Nephron (organoid): Measurements from ENCODE around the gene HOMER2.

Source experiments
- H3K27ac Mint-ChIP-seq, 3 experiments: 2 replicates each; pipeline ENCODE4 v1.8.0; 2020; ENCODE audit warnings: mixed read lengths in 3 of 3, mild to moderate bottlenecking in 2 of 3, moderate library complexity in 1 of 3
- H3K27me3 Mint-ChIP-seq: 2 replicates; pipeline ENCODE4 v1.8.0; 2021; ENCODE audit warnings: low read depth, mild to moderate bottlenecking, moderate library complexity, mixed read lengths
- H3K36me3 Mint-ChIP-seq: 2 replicates; pipeline ENCODE4 v1.8.0; 2020; ENCODE audit warnings: low read depth, mixed read lengths
- H3K4me1 Mint-ChIP-seq: 2 replicates; pipeline ENCODE4 v1.8.0; 2020; ENCODE audit warnings: mixed read lengths
- H3K4me3 Mint-ChIP-seq, 3 experiments: 2 replicates each; pipeline ENCODE4 v1.8.0; 2020; ENCODE audit warnings: mild to moderate bottlenecking in 3 of 3, mixed read lengths in 3 of 3, moderate library complexity in 2 of 3
- H3K9me3 Mint-ChIP-seq: 2 replicates; pipeline ENCODE4 v1.8.0; 2020; ENCODE audit warnings: mixed read lengths
- CTCF ChIP-seq, 3 experiments: fragments of 200-600 bp; sonication (generic); IDR thresholded peaks; one replicate each; pipeline ENCODE4 v1.5.0; 2021; ENCODE audit warnings: antibody characterized with exemption in 3 of 3; ENCODE audit not compliant: unreplicated experiment in 3 of 3

HOMER2 gene

DNA sequence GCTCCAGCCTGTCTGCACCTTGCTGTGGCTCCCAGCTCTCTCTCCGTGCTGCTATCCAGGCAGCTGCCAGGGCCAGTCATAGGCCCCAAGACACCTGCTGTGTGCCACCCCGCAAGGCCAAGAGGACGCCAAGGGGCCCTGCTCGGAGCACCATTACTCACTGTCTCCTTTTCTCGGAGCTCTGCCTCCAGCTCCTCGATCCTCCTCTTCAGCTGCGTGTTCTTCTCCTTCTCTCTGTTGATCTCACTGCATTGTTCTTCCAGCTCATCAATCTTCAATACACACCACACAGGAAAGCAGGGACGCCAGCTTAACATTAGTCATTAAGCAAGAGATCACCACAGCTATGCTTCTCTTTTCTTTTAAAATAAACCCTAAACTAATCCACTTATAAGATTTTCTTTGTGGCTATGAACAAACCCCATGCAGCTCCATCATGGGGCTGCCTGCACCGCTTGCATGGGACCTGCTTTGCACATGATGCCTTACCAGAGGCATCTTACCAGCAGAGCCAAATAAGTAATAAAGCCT, 100.5 kb downstream of the HOMER2 start:
- no peak for TF ChIP-seq CTCF (IDR thresholded peaks at IDR 0.05; ENCODE audit: unreplicated experiment in 3 of 3)
- Mint-ChIP-seq H3K27ac (no peak overlapping the region), H3K9me3 (no peaks in the 10 kb centered on the region), H3K4me1 (peaks cover 28% of the 10 kb centered on the region), H3K36me3 (no peaks in the 10 kb centered on the region), H3K4me3 (no peak overlapping the region), H3K27me3 (peaks cover 8% of the 10 kb centered on the region)

- TF ChIP-seq CTCF (IDR thresholded peaks at IDR 0.05; ENCODE audit: unreplicated experiment in 3 of 3): no peak
- Mint-ChIP-seq H3K9me3 (no peaks in the 10 kb centered on the region), H3K36me3 (no peaks in the 10 kb centered on the region), H3K27ac (no peak overlapping the region), H3K27me3 (peaks cover 8% of the 10 kb centered on the region), H3K4me1 (peaks cover 28% of the 10 kb centered on the region), H3K4me3 (no peak overlapping the region)
These were observed 101.1 kb downstream of the HOMER2 start for GRCh38 chr15:82851306-82851850.

GRCh38 chr15:82850731-82851130, 101.8 kb downstream of the HOMER2 start:
- Mint-ChIP-seq H3K36me3 (no peaks in the 10 kb centered on the region), H3K4me1 (peaks cover 28% of the 10 kb centered on the region), H3K27ac (no peak overlapping the region), H3K27me3 (peaks cover 8% of the 10 kb centered on the region), H3K9me3 (no peaks in the 10 kb centered on the region), H3K4me3 (no peak overlapping the region)
- TF ChIP-seq CTCF (IDR thresholded peaks at IDR 0.05; ENCODE audit: unreplicated experiment in 3 of 3): no peak

DNA sequence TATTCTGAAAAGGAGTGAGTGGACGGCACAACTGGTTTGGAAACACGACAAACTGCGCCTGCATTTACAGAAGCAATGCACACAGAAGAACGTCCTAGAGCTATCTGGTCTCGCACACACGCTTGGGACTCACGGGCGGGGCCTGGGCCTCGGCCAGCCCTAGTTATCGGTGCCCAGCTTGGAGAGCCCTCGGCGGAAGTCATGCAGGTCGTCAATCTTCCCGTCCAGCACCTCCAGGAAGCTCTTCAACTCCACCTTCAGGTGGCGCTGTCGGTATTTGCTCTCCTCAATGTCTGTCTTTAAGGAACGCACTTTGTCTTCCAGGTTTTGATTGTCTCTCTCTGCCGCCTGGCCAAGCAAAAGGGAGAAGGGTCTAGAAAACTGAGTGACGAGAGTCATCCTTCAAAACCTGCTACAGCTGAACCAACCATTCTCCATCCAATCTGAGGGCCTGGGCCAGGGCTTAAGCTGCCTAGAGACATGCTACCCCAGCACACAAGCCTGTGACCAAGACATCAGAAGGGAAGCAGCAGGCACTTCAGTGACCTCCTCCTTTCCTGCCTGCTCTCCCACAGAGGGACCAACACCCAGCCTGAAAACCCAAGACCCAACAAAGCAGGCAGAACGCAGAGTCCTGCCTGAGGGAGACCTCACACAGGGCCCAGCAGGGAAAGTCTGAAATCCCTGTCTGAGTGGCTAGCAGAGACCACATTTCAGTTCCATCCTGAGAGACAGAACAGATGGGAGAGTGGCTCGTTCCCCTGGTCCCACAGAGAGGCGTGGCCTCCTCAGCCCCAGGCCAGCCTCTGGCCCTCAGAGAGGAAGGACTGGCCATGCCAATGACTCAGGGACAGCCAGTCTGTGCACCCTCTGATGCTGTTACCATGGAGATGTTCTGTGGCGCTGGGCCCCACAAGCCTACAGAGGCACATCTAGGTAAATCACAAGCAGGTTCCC, 102.7 kb downstream of the HOMER2 start:
- TF ChIP-seq CTCF (IDR thresholded peaks at IDR 0.05; ENCODE audit: unreplicated experiment in 3 of 3): peak; percentile 59 to 78 (median 75)
- H3K27me3 Mint-ChIP-seq: peaks cover 8% of the 10 kb centered on the region
- peak overlapping the region; percentile 27 to 74 (median 38) for H3K27ac Mint-ChIP-seq
- no peaks in the 10 kb centered on the region for H3K9me3 Mint-ChIP-seq
- H3K36me3 Mint-ChIP-seq: no peaks in the 10 kb centered on the region
- H3K4me1 Mint-ChIP-seq: peaks cover 28% of the 10 kb centered on the region
- no peak overlapping the region for H3K4me3 Mint-ChIP-seq

DNA sequence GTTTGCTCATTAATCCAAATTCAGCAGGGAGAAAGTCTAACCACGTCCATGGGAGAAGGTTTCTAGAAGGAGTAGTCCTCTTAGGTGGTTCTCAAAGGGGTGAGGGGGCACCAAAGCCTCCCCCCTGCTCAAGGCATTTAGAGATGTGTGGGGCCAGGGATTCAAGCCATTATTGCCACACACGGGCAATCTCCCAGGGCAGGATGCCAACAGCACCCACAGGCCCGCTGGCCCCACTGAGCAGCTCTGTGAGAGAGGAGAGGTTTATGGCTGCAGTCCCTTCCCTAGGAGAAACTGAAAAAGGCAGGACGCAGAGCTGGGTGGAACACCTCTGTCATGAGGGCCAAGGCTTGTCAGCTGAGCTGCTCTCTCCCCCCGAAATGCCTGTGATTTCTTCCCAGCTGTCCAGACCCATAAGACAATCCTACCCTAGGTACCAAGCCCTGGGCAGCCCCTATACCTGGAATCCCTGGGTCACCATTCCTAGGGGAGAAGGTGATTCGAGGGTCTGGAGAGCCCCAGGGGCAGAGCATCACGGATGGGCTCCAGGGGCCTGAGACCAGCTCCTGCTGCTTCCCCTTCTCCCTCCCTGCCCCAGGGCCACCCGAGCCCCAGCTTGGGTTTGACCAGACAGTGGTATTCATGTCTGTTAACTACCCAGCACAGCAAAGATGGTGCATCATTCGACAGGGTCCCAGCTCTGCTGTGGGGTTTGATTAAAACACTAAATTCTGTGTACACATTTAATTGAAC, 104.1 kb downstream of the HOMER2 start:
- Mint-ChIP-seq H3K27me3 (peaks cover 8% of the 10 kb centered on the region), H3K9me3 (no peaks in the 10 kb centered on the region), H3K4me3 (no peak overlapping the region)

More for the DNA sequence above, 104.1 kb downstream of the HOMER2 start:
- TF ChIP-seq CTCF (IDR thresholded peaks at IDR 0.05; ENCODE audit: unreplicated experiment in 3 of 3): no peak
- Mint-ChIP-seq H3K36me3 (peaks cover 4% of the 10 kb centered on the region), H3K4me1 (peaks cover 28% of the 10 kb centered on the region), H3K27ac (no peak overlapping the region)
